Liver (tissue), 9 donors: ENCODE measurements around the gene BDP1. TPM values are rescaled to one million over a fixed set of nuclear protein-coding genes. Genes with fewer than 3 reads are reported as not detected.

Experiments used
- DNase-seq: peaks from one replicate; pipeline ENCODE4 v3.0.0-alpha.2; 2017; ENCODE audit warnings: low spot score
- H3K27ac ChIP-seq, 2 donors: one replicate each; pipeline ENCODE4 v1.7.0; 2013; ENCODE audit warnings: inconsistent platforms in 2 of 2, low read length in 2 of 2, control low read depth in 1 of 2, low read depth in 1 of 2, mild to moderate bottlenecking in 1 of 2
- H3K27me3 ChIP-seq, 4 donors: one replicate each; pipeline versions ENCODE4 v1.6.1 to v1.7.0; 2013; ENCODE audit warnings: low read length in 3 of 4, inconsistent platforms in 1 of 4, mild to moderate bottlenecking in 1 of 4, moderate library complexity in 1 of 4; ENCODE audit not compliant: control insufficient read depth in 4 of 4, insufficient read depth in 4 of 4
- H3K36me3 ChIP-seq, 4 donors: one replicate each; pipeline versions ENCODE4 v1.6.1 to v1.7.0; 2013; ENCODE audit warnings: low read length in 3 of 4, mild to moderate bottlenecking in 3 of 4, low read depth in 1 of 4, moderate library complexity in 1 of 4; ENCODE audit not compliant: control insufficient read depth in 4 of 4, insufficient read depth in 3 of 4
- H3K4me1 ChIP-seq, 4 donors: one replicate each; pipeline versions ENCODE4 v1.6.1 to v1.7.0; 2013; ENCODE audit warnings: low read length in 3 of 4, mild to moderate bottlenecking in 3 of 4, moderate library complexity in 1 of 4; ENCODE audit not compliant: control insufficient read depth in 4 of 4, insufficient read depth in 4 of 4
- H3K4me3 ChIP-seq, 3 donors: one replicate each; pipeline versions ENCODE4 v1.6.1 to v1.7.0; 2013; ENCODE audit warnings: low read length in 3 of 3, control low read depth in 1 of 3, low read depth in 1 of 3, mild to moderate bottlenecking in 1 of 3
- H3K9ac ChIP-seq, 2 donors: one replicate each; pipeline ENCODE4 v1.7.0; 2013; ENCODE audit warnings: low read length in 2 of 2, mild to moderate bottlenecking in 2 of 2, moderate library complexity in 2 of 2, control low read depth in 1 of 2, low read depth in 1 of 2
- H3K9me3 ChIP-seq, 4 donors: one replicate each; pipeline versions ENCODE4 v1.6.1 to v1.7.0; 2013; ENCODE audit warnings: low read length in 3 of 4; ENCODE audit not compliant: control insufficient read depth in 4 of 4
- ATF3 ChIP-seq: IDR thresholded peaks from 2 replicates; pipeline ENCODE4 v1.6.1; 2016; ENCODE audit warnings: antibody characterized with exemption
- FOXA1 ChIP-seq: IDR thresholded peaks from 2 replicates; pipeline ENCODE4 v1.6.1; 2016; ENCODE audit warnings: antibody characterized with exemption
- GABPA ChIP-seq, 2 donors: IDR thresholded peaks in 1 of 2; conservative IDR thresholded peaks in 1 of 2; 2 replicates each; pipeline ENCODE4 v1.6.1; 2016; ENCODE audit warnings: antibody characterized with exemption in 2 of 2, mild to moderate bottlenecking in 1 of 2, moderate library complexity in 1 of 2
- NR2F2 ChIP-seq: IDR thresholded peaks from 2 replicates; pipeline ENCODE4 v1.6.1; 2016; ENCODE audit warnings: antibody characterized with exemption
- REST ChIP-seq: IDR thresholded peaks from 2 replicates; pipeline ENCODE4 v1.6.1; 2016; ENCODE audit warnings: antibody characterized with exemption, mild to moderate bottlenecking
- RXRA ChIP-seq, 2 donors: IDR thresholded peaks; 2 replicates each; pipeline ENCODE4 v1.6.1; 2017 to 2018; ENCODE audit warnings: antibody characterized with exemption in 2 of 2, mild to moderate bottlenecking in 1 of 2
- SP1 ChIP-seq: IDR thresholded peaks from 2 replicates; pipeline ENCODE4 v1.6.1; 2018; ENCODE audit warnings: antibody characterized with exemption, mild to moderate bottlenecking
- ZBTB33 ChIP-seq: IDR thresholded peaks from 2 replicates; pipeline ENCODE4 v1.6.1; 2016; ENCODE audit warnings: antibody characterized with exemption
- WGBS: extraction: QIAGEN DNeasy Blood & Tissue Kit; methylation state at CpG from one replicate; pipeline ENCODE4 v1.1.7; 2013; 5-methylcytosine and 5-hydroxymethylcytosine counted together
- polyA plus RNA-seq, 2 donors: library from polyadenylated mRNA; stranded (reverse) in 1 of 2; unstranded in 1 of 2; fragments of 200-250 nt in 1 of 2; fragments of >200 nt in 1 of 2; fragmentation: Nextera tagmentation in 1 of 2; extraction: Ambion mirVana in 1 of 2; gene quantifications; one replicate each; pipeline versions ENCODE4 v1.2.1 to v1.2.3, GENCODE V29; 2013 to 2015
- total RNA-seq, 2 donors: library from RNA; depleted of rRNA; stranded (reverse); fragments of >200 nt; gene quantifications; one replicate each; pipeline ENCODE4 v1.2.3, GENCODE V29; 2014
- donor health status: healthy.
- donor health status: healthy.
- donor health status: healthy.
- donor health status: healthy.
- donor health status: healthy.

Gene BDP1
- total and polyA plus RNA-seq, 4 donors: 3.8 to 17.2 (median 12.7) TPM

GRCh38 chr5:71533142-71533541, 77.7 kb downstream of the BDP1 start (continued):
- no peak for TF ChIP-seq REST
- TF ChIP-seq ZBTB33: no peak
- TF ChIP-seq RXRA (IDR thresholded peaks at IDR 0.05): no peak

GRCh38 chr5:71533615-71534014, 78.2 kb downstream of the BDP1 start:
- H3K36me3 ChIP-seq: peaks cover 0 to 8% (median 5%) of the 10 kb centered on the region in 4 donors
- no peak overlapping the region for H3K4me3 ChIP-seq
- H3K9me3 ChIP-seq: no peaks in the 10 kb centered on the region
- TF ChIP-seq GABPA (IDR thresholded peaks at IDR 0.05 in 1 of 2, conservative IDR thresholded peaks at IDR 0.05 in 1 of 2): no peak
- TF ChIP-seq RXRA (IDR thresholded peaks at IDR 0.05): no peak
- no peak for TF ChIP-seq NR2F2
- TF ChIP-seq FOXA1: no peak
- no peak for TF ChIP-seq SP1
- TF ChIP-seq ATF3: no peak
- TF ChIP-seq ZBTB33: no peak
- TF ChIP-seq REST: no peak
- DNase-seq: no peak
- no peaks in the 10 kb centered on the region for H3K4me1 ChIP-seq
- WGBS: 95% methylated on average over 1 of the region's 1 CpG
- H3K27me3 ChIP-seq: no peaks in the 10 kb centered on the region
- H3K27ac ChIP-seq: no peak overlapping the region
- no peak overlapping the region for H3K9ac ChIP-seq
